K562 treated with DMSO at 1 percent for 12 hours (cell line): ENCODE data around the gene XRN1. TPM values are rescaled to one million over a fixed set of nuclear protein-coding genes. Genes with fewer than 3 reads are reported as not detected.

Source experiments
- total RNA-seq: library from RNA; unstranded; fragments of 300-600 nt; gene quantifications from 2 replicates; pipeline ENCODE4 v1.2.3, GENCODE V29; 2022; ENCODE audit not compliant: insufficient read depth

XRN1 gene, protein sequence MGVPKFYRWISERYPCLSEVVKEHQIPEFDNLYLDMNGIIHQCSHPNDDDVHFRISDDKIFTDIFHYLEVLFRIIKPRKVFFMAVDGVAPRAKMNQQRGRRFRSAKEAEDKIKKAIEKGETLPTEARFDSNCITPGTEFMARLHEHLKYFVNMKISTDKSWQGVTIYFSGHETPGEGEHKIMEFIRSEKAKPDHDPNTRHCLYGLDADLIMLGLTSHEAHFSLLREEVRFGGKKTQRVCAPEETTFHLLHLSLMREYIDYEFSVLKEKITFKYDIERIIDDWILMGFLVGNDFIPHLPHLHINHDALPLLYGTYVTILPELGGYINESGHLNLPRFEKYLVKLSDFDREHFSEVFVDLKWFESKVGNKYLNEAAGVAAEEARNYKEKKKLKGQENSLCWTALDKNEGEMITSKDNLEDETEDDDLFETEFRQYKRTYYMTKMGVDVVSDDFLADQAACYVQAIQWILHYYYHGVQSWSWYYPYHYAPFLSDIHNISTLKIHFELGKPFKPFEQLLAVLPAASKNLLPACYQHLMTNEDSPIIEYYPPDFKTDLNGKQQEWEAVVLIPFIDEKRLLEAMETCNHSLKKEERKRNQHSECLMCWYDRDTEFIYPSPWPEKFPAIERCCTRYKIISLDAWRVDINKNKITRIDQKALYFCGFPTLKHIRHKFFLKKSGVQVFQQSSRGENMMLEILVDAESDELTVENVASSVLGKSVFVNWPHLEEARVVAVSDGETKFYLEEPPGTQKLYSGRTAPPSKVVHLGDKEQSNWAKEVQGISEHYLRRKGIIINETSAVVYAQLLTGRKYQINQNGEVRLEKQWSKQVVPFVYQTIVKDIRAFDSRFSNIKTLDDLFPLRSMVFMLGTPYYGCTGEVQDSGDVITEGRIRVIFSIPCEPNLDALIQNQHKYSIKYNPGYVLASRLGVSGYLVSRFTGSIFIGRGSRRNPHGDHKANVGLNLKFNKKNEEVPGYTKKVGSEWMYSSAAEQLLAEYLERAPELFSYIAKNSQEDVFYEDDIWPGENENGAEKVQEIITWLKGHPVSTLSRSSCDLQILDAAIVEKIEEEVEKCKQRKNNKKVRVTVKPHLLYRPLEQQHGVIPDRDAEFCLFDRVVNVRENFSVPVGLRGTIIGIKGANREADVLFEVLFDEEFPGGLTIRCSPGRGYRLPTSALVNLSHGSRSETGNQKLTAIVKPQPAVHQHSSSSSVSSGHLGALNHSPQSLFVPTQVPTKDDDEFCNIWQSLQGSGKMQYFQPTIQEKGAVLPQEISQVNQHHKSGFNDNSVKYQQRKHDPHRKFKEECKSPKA (N-terminal part only)
- total RNA-seq: 1.4 and 14.6 TPM in 2 replicates

DNA sequence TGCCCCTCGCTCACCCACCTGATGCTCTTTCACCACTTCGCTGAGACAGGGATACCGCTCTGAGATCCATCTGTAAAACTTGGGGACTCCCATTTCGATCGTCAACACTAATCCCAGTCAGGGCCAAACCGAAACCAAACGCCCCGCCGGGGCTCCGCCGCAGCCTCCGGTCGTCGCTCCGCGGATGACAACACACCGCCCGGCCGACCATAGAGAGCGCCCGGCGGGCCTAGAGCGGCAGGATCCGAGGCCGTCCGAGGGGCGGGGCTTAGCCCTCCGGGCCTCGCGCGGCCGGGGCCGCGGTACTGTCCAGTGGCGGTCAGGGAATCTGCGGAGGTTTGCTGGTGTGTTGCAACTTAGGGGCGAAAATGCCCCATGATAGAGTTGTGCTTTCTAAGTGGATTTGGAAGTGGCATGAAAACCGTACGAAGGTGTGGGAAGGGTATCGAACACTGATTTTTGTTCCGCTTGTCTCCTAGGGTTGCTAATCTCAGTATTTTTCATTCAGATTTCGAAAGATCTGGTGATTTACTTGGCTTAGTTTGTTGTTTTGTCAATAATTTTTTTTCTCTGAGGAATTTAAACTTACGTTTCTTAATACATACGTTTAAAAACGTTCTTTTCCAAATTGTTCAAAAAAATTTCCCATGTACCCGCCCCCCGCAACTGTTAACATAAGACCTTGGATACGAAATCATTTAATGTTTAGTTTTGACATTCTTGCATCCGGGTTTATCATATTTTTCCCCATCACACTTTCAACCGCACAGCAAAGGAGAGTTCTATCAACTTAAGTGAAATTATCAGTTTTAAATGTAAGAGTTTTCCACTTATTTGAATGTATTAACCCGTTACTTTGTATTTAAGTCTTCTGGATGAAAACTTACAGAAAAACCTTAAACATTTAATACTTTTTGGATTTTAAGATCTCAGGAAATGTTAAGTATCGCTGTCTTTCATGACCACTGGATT, at the start of gene XRN1:
Gene XRN1 (minus strand): TSS at position 186 of the 972 bp plus-strand sequence. CDS start 93 bp downstream, at position 93.

Other genes with a start within 250 kb of the XRN1 start
- gene GK5, start 222.5 kb downstream of the XRN1 start, total RNA-seq: 4.8 and 8.2 TPM in 2 replicates
- 2.6 and 15.3 TPM in 2 replicates for gene ATR, start 130.7 kb upstream of the XRN1 start, total RNA-seq
- gene PLS1, start 148.4 kb upstream of the XRN1 start, total RNA-seq: 6.3 and 15.0 TPM in 2 replicates